Suppressor macrophage (primary cell): ENCODE data around the gene SHH.
A peak's percentile ranks its signal among the peaks of the same experiment; 100 is the strongest.

Experiments
- DNase-seq, 4 experiments: peaks; one replicate each; pipeline ENCODE4 v3.0.0-alpha.2; 2020 to 2022

Gene SHH

GRCh38 chr7:155791214-155791737 lies 21.0 kb downstream of the SHH start:
- no peak for DNase-seq

DNA sequence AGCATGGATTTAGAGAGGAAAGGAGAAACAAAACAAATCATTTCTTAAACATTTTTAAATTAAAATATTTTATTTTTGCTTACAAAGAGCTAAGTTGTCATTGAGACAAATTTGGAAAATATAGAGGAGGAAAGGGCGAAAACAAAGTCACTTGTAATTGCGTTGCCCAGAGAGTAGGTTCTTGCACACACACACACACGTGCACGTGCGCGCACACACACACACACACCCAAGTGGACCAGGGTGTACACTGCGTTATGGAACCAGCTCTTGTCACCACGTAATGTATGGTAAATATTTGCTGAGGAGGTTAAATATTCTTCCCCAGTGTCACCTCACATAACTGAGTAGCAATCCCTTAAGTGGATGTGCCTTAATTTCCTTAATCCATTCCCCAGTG lies 21.6 kb downstream of the SHH start:
- DNase-seq = no peak

- no peak for DNase-seq
Observed at GRCh38 chr7:155789001-155789725, 23.1 kb downstream of the SHH start.

GRCh38 chr7:155788616-155789000 lies 23.7 kb downstream of the SHH start:
- no peak for DNase-seq

DNA sequence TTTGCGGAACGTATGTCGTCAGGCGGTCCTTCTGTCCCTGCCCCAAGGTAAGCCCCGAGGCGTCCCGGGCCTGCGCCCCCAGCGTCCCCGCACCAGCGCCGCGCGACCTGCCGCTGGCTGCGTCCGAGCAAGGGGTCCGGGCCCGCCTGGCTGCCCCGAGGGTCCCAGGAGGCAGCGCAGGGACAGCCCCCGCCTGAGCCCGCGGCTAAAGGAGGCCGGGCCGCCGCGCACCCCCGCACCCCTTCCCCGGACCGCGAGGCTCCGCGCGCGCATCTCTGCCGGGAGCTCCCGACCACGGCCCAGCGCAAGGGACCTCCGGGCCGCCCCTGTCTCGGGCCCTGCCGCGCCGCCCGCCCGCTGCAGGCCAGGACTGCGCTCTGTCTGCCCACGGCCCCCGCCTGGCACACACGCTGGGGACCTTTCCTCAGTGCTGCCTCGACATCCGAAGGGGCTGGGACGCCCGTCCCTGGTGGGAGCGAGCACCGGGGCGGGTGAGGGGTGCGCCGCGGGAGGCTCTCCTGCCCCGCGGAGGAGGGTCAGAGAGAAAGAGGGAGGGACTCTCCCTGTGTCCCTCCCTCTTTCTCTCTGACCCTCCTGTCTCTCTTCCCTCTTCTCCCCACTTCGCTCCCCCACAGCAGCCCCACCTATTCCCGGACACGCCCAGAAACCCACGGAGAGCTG lies 25.0 kb downstream of the SHH start:
- DNase-seq = no peak

DNA sequence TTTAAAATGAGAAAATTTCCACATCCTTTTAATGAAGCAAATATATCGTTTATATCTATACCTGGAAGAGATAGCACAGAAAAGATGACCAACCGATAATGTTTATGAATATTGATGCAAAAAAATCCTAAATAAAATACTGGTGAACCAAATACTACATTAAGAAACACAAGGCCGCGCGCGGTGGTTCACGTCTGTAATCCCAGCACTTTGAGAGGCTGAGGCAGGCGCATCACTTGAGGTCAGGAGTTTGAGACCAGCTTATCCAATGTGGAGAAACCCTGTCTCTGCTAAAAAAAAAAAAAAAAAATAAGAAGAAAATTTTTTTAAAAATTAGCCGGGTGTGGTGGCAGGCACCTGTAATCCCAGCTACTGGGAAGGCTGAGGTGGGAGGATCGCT lies 25.8 kb downstream of the SHH start:
- no peak for DNase-seq

DNA sequence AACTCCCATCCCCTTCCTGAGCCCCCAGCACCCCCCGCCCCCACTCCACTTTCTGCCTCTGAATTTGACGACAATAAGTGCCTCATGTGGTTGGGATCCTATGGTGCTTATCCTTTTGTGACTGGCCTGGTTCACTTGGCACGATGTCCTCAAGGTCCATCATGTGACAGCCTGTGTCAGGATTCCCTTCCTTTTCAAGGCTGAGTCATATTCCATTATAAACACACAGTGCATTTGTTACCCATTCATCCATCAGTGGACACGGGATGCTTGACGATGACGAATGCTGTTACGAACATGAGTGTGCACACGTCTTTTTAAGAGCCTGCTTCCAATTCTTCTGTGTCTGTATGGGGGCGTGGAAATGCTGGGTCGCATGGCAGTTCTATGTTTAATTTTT lies 26.7 kb downstream of the SHH start:
- no peak for DNase-seq

DNA sequence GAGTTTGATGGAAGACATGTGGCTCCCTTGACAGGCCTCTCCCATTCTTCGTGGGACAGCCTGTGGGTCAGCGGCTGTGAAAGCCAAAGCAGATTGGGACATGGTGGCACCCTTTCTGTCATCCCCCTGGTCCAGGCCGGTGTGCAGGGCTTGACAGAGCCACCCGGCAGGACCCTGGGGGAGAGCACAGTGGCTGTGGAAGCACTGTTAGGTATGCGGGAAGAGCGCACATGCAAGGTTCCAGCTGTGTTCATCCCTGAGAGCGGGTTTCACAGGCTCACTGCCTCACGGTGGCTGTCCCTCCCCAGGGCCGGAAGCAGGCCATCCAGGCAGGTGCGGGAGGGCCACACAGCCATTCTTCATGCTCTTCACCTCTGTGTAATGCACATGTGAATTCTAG lies 29.8 kb downstream of the SHH start:
- DNase-seq = no peak

DNA sequence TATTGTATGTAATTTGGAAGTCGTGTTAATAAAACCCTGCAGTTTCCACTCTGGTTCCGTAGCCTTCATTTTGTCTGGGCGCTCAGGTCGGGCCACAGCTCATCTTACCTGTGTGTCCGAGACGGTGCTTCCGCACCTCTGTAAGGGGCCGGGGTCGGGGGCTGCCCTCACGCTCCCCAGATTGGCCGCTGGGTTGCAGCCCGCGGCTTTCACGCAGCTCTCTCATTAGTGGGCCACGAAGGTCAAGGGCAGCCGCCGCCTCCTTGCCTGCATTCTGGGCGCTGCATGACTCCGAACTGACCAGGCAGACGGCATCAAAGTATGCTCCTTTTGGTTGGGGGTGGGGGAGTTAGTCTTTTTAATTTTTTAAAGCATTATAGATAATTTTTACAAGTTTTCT lies 30.8 kb downstream of the SHH start:
- DNase-seq = no peak

- no peak for DNase-seq
Observed at GRCh38 chr7:155780884-155781283, 31.4 kb downstream of the SHH start.

GRCh38 chr7:155778349-155778748 lies 33.9 kb downstream of the SHH start:
- DNase-seq = no peak

DNA sequence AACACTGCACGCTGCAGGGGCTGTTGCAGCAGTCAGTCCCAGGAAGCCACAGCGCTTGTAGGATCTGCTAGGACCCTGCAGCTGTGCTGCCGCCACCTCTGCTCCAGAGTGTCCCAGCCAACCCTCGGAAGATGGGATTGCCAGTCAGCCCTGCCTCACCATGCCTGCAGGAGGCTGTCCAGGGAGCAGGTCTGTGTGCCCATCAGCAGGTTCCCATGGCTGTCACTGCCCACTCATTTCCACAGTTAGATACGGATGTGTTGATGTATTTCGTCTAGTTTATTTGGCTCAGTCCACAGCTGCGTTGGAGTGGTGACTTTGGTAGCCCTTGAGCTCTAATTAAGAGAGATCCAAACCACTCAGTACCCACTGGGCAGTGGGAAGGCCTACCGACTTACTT lies 35.7 kb downstream of the SHH start:
- DNase-seq = no peak

DNA sequence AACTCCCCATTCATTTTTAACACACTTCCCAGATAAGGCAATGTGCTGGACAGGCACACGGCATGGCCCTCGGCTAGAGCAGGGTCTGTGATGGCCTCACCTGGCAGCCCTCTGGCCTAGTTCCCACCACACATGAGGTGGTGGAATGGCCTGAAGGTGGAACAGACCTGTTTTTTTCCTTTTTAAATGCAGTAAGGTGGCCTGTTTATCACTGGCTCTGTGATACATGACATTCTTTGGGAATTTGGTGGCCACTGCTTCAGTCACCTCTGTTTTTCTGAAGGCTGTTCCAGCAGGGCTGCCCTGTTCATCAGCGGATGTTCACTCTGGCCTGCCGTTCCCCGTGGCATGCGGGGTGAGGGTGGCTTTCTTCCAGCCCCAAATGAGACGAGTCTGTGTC lies 36.6 kb downstream of the SHH start:
- DNase-seq = no peak

GRCh38 chr7:155774947-155775346 lies 37.3 kb downstream of the SHH start:
- no peak for DNase-seq

DNA sequence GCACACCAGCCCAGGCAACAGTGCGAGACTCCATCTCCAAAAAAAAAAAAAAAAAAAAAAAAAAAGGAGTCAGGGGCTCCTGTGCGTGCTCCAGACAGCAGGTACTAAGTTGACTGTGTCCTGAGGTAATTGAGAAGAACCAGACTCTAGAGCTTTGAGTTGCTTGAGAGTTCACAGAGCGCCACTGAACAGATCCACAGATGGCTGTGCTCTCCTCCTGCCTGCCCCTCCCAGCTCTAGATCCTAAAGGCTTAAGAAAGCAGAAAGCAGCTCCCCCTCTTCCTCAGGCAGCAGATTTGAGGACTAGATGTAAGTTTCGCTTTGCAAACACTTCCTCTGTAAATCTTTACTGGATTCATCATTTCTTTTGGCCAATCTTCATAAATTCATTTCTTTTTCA lies 38.7 kb downstream of the SHH start:
- DNase-seq = no peak

- DNase-seq = no peak
Observed at GRCh38 chr7:155770241-155770640, 42.0 kb downstream of the SHH start.

- DNase-seq = peak in 1 of 4 experiments; percentile 13
Observed at GRCh38 chr7:155769701-155770100, 42.6 kb downstream of the SHH start.

GRCh38 chr7:155766966-155767916 lies 45.0 kb downstream of the SHH start:
- DNase-seq = no peak

DNA sequence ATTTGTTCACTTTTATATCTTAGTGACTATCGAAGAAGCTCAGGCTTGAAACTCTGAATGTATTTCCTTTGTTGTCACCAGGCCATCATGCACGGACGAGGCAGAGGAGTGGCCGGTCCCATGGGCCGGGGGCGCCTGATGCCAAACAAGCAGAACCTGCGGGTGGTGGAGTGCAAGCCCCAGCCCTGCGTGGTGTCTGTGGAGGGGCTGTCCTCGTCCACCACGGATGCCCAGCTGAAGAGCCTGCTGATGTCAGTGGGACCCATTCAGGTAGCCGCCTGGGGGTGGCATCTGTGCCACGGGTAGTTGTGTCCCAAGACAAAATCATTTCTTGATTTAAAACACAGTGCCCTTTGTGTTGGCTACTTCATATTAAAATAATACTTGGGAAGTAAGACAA lies 45.9 kb downstream of the SHH start:
- no peak for DNase-seq

- DNase-seq = no peak
Observed at GRCh38 chr7:155765458-155765857, 46.8 kb downstream of the SHH start.

DNA sequence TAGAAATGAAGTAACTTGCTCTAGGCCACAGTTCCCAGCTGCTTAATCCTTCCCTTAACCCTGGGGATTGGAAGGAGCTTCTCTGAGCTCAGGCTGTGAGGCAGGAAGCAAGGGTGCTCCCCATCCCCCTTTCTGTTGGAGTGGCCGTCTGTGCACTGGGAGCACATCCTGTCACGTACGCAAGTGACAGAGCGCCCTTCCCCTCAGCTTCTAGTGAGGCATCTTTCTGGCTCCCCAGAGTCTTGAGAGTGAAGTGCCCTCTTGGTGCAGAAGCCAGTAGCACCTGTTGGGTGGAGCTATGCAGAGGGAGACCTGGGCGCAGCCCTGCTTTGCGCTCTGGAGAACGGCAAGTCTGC lies 47.8 kb downstream of the SHH start:
- DNase-seq = no peak

DNA sequence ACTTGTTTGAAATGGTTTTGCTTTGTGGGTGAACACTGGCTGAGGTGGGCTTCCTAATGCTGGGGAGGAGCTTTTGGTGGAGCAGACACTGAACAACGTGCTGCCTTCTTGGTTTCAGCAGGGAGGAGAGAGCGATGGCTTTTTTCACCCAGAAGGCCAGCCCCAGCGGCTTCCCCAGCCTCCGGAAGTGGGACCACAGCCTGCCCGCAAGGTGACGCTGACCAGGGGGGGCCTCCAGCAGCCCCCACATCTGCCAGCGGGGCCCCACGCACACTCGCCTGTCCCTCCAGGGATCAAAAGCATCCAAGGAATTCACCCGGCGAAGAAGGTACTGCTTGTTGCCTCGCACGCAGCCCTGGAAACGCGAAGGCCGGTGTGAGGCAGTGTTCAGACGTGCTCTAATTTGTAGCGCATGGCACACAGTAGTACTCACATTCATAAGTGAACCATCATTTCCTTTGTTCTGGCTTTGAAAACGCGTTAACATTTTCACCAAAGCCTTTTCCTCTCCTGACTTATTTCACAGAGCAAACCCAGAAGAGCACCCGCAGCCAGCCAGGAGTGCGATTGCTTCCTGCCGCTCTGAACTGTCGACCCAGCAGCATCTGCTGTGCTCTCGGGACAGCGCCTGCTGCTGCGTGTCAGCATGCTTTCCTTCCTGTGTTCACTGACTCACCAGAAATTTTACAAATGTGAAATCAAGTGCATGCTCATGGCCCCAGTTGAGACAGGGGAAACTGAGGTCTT lies 48.4 kb downstream of the SHH start:
- DNase-seq = peak; percentile 51 to 79 (median 78)

GRCh38 chr7:155763122-155763521 lies 49.1 kb downstream of the SHH start:
- DNase-seq = no peak
